OCI-LY1 (cell line): ENCODE measurements around the gene ITGB4.

Experiments
- H2AFZ ChIP-seq: fragments of 200-600 bp; sonication (generic), shearing (Covaris generic); 2 replicates; pipeline ENCODE4 v1.6.0; 2014; ENCODE audit warnings: antibody characterized with exemption, mild to moderate bottlenecking, low read length
- H3F3A ChIP-seq: fragments of 200-600 bp; sonication (generic), shearing (Covaris generic); 2 replicates; pipeline ENCODE4 v1.6.0; 2014; ENCODE audit warnings: mild to moderate bottlenecking, antibody characterized with exemption, low read length, moderate library complexity; ENCODE audit not compliant: insufficient read depth
- H3K27ac ChIP-seq: fragments of 200-600 bp; sonication (generic); 2 replicates; pipeline ENCODE4 v1.5.1; 2014; ENCODE audit warnings: low read length, mixed run types, mild to moderate bottlenecking, low read depth; ENCODE audit not compliant: poor library complexity, severe bottlenecking
- H3K27me3 ChIP-seq: fragments of 200-600 bp; sonication (generic); 2 replicates; pipeline ENCODE4 v1.6.0; 2014; ENCODE audit warnings: antibody characterized with exemption, mild to moderate bottlenecking, low read length, moderate library complexity; ENCODE audit not compliant: insufficient read depth
- H3K36me3 ChIP-seq: fragments of 200-600 bp; sonication (generic); 2 replicates; pipeline ENCODE4 v1.6.1; 2014; ENCODE audit warnings: mild to moderate bottlenecking, antibody characterized with exemption, low read length, moderate library complexity, mixed read lengths; ENCODE audit not compliant: insufficient read depth
- H3K4me1 ChIP-seq: fragments of 200-600 bp; sonication (generic); 2 replicates; pipeline ENCODE4 v1.5.1; 2014; ENCODE audit warnings: mild to moderate bottlenecking, low read length, moderate library complexity; ENCODE audit not compliant: insufficient read depth, severe bottlenecking
- H3K4me2 ChIP-seq: fragments of 200-600 bp; sonication (generic), shearing (Covaris generic); 2 replicates; pipeline ENCODE4 v1.6.1; 2014; ENCODE audit warnings: low read length
- H3K4me3 ChIP-seq: fragments of 200-600 bp; sonication (generic); 2 replicates; pipeline ENCODE4 v1.5.1; 2014; ENCODE audit warnings: low read length, low read depth, mild to moderate bottlenecking, mixed read lengths; ENCODE audit not compliant: poor library complexity, severe bottlenecking
- H3K79me2 ChIP-seq: fragments of 200-600 bp; shearing (Covaris generic); 2 replicates; pipeline ENCODE4 v1.6.1; 2016; ENCODE audit warnings: mixed run types, low read length, mixed read lengths; ENCODE audit not compliant: insufficient read depth
- H3K9ac ChIP-seq: fragments of 200-600 bp; sonication (generic), shearing (Covaris generic); 2 replicates; pipeline ENCODE4 v1.6.1; 2014; ENCODE audit warnings: mild to moderate bottlenecking, low read length, mixed read lengths
- H3K9me2 ChIP-seq: fragments of 200-600 bp; sonication (generic), shearing (Covaris generic); 2 replicates; pipeline ENCODE4 v1.6.1; 2014; ENCODE audit warnings: low read depth, mild to moderate bottlenecking, low read length, mixed read lengths
- H3K9me3 ChIP-seq: fragments of 200-600 bp; shearing (Covaris generic); 2 replicates; pipeline ENCODE4 v1.6.1; 2014; ENCODE audit warnings: low read length, mixed read lengths
- H4K20me1 ChIP-seq: fragments of 200-600 bp; sonication (generic), shearing (Covaris generic); 2 replicates; pipeline ENCODE4 v1.6.0; 2016; ENCODE audit warnings: mild to moderate bottlenecking, low read length; ENCODE audit not compliant: insufficient read depth
- EZH2 ChIP-seq: fragments of 200-600 bp; sonication (generic), shearing (Covaris generic); IDR thresholded peaks from 2 replicates; pipeline ENCODE4 v1.8.0; 2017; ENCODE audit warnings: borderline replicate concordance, mixed run types, mild to moderate bottlenecking, antibody characterized with exemption, low read length, moderate library complexity, mixed read lengths
- TF ChIP-seq, protein P1 (sequence below): fragments of 200-600 bp; sonication (generic), shearing (Covaris generic); IDR thresholded peaks from 2 replicates; pipeline ENCODE4 v1.5.1; 2017; ENCODE audit warnings: mild to moderate bottlenecking, antibody characterized with exemption, low read length, moderate library complexity, mixed read lengths

ITGB4 gene

DNA sequence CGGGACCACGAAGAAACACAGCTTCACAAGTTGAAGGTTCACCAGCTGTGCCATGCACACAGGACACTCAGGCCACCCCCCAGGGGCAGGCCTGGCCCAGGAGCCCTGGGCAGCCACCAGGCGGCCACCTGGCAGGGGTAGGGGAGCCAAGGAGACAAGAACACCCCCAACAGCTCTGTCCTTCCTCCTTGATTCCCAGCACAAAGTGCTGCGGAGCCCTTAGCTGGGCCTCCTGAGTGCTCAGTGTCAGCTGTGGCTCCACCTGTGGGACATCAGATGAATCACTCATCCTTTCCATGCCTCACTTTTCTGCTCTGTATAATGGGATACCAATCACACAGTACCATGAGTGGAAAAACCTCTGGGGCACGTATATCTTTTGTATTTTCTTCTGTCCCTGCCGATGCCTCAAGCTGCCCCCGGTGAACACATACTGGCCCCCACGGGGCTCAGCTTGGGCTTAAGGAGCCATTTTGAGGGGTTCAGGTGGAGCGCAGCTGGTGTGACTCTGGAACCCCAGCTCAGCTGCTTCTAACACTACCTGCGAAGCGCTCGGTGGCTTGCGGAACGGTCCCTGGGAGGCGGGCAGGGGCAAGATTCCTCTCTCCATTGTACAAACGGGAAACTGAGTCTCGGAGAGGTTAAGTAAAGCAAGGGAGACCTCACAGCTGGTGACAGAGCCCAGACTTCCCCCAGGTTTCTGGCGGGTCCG lies 31.7 kb downstream of the ITGB4 start:
- Histone ChIP-seq H3K27ac (no peak overlapping the region), H3K27me3 (no peaks in the 10 kb centered on the region), H3K9ac (peak overlapping the region; percentile 67), H3K4me3 (peak overlapping the region; percentile 65), H4K20me1 (no peaks in the 10 kb centered on the region), H3K9me3 (no peaks in the 10 kb centered on the region), H3K36me3 (no peaks in the 10 kb centered on the region), H3K9me2 (no peaks in the 10 kb centered on the region), H3K79me2 (no peaks in the 10 kb centered on the region), H3K4me2 (peak overlapping the region; percentile 83), H3K4me1 (peaks cover 25% of the 10 kb centered on the region), H3F3A (no peaks in the 10 kb centered on the region), H2AFZ (peak overlapping the region; percentile 61; the same call in 1 of the 2 replicates)
- TF ChIP-seq, protein P1, sequence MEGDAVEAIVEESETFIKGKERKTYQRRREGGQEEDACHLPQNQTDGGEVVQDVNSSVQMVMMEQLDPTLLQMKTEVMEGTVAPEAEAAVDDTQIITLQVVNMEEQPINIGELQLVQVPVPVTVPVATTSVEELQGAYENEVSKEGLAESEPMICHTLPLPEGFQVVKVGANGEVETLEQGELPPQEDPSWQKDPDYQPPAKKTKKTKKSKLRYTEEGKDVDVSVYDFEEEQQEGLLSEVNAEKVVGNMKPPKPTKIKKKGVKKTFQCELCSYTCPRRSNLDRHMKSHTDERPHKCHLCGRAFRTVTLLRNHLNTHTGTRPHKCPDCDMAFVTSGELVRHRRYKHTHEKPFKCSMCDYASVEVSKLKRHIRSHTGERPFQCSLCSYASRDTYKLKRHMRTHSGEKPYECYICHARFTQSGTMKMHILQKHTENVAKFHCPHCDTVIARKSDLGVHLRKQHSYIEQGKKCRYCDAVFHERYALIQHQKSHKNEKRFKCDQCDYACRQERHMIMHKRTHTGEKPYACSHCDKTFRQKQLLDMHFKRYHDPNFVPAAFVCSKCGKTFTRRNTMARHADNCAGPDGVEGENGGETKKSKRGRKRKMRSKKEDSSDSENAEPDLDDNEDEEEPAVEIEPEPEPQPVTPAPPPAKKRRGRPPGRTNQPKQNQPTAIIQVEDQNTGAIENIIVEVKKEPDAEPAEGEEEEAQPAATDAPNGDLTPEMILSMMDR = peak; percentile 56
- TF ChIP-seq EZH2 = no peak

DNA sequence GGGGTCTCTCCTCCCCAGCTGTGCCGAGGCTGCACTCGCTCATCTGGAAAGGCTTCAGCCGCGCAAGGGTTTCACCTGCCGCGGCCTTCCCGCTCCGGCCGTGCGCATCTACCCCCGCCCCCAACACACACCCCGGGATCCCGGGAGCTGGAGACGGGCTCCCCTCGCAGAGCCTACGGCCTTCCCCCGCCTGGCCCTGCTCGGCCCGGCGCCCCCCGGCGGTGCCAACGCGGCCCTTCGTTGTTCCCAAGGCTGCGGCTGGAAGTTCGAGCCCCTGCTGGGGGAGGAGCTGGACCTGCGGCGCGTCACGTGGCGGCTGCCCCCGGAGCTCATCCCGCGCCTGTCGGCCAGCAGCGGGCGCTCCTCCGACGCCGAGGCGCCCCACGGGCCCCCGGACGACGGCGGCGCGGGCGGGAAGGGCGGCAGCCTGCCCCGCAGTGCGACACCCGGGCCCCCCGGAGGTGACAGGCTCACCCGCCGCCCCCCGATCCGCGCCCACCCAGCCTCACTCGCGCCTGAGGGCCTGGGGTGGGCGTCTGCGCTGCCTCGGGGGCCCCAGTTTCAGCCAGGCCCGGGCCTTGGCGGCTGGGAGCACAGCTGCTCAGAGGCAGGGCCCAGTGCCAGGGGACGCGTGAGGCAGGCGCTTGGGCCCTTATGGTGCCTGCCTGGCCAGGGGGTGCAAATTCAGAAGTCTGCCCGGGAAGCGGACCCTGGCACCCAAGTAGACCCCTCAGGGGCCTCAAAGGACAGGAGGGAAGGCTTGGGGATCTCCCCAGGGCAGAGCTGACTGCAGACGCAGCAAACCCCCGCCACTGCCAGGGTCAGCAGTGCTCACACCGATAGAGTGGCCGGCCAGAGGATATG lies 32.5 kb downstream of the ITGB4 start:
- Histone ChIP-seq H3K27me3 (no peaks in the 10 kb centered on the region), H3K36me3 (no peaks in the 10 kb centered on the region), H3K79me2 (no peaks in the 10 kb centered on the region), H3K4me1 (peaks cover 25% of the 10 kb centered on the region), H3K4me3 (peak overlapping the region; percentile 65), H3K9me2 (no peaks in the 10 kb centered on the region), H3K4me2 (peak overlapping the region; percentile 83), H3K9me3 (no peaks in the 10 kb centered on the region), H3F3A (no peaks in the 10 kb centered on the region), H3K9ac (peak overlapping the region; percentile 67), H3K27ac (no peak overlapping the region), H4K20me1 (no peaks in the 10 kb centered on the region), H2AFZ (peak overlapping the region; percentile 61; the same call in 1 of the 2 replicates)
- no peak for TF ChIP-seq EZH2
- TF ChIP-seq, protein P1 = peak; percentile 57

DNA sequence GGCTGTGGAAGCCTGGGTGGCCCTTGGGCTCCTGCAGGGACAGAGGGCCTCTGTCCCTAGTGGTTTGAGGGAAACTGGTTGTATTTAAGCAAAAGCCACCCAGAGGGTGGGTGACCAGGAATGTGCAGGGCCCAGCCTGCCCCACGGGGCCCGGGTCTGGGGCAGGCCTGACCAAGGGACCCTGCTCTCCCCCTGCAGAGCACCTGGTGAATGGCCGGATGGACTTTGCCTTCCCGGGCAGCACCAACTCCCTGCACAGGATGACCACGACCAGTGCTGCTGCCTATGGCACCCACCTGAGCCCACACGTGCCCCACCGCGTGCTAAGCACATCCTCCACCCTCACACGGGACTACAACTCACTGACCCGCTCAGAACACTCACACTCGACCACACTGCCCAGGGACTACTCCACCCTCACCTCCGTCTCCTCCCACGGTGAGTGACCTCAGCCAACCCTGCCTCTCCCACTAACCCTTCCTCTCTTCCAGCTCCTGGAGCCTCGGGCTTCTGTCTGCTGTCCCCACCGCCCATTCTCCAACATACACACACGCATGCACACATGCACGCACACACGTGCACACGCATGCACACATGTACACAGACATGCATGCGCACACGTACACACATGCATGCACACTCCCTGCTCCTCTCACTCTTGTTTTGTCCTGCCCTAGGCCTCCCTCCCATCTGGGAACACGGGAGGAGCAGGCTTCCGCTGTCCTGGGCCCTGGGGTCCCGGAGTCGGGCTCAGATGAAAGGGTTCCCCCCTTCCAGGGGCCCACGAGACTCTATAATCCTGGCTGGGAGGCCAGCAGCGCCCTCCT lies 33.3 kb downstream of the ITGB4 start:
- Histone ChIP-seq H3K9ac (peak overlapping the region; percentile 67; the same call in 1 of the 2 replicates), H4K20me1 (no peaks in the 10 kb centered on the region), H3K4me2 (peak overlapping the region; percentile 83), H3K27ac (no peak overlapping the region), H3K9me3 (no peaks in the 10 kb centered on the region), H3K4me3 (peak overlapping the region; percentile 65), H3K79me2 (no peaks in the 10 kb centered on the region), H3F3A (no peaks in the 10 kb centered on the region), H3K36me3 (no peaks in the 10 kb centered on the region), H3K9me2 (no peaks in the 10 kb centered on the region), H3K27me3 (no peaks in the 10 kb centered on the region), H3K4me1 (peaks cover 22% of the 10 kb centered on the region), H2AFZ (no peak overlapping the region)
- no peak for TF ChIP-seq EZH2
- TF ChIP-seq, protein P1 = no peak
